ENCODE results near the gene SRSF12. TPM values are rescaled to one million over a fixed set of nuclear protein-coding genes. Genes with fewer than 3 reads are reported as not detected.

Gene SRSF12
- total and polyA plus RNA-seq, 4 donors = 0.49 to 4.0 (median 0.67) TPM

- Histone ChIP-seq H3K4me3 (no peak overlapping the region), H3K36me3 (ENCODE audit: control insufficient read depth in 4 of 4, insufficient read depth in 4 of 4, low read length in 4 of 4) (no peaks in the 10 kb centered on the region), H3K27ac (ENCODE audit: low read depth in 1 of 2, low read length in 1 of 2) (no peak overlapping the region), H3K9ac (ENCODE audit: insufficient read depth in 1 of 2, low read length in 2 of 2) (no peak overlapping the region), H3K27me3 (ENCODE audit: control insufficient read depth in 3 of 3, insufficient read depth in 3 of 3, low read length in 2 of 3) (no peaks in the 10 kb centered on the region), H3K9me3 (ENCODE audit: control insufficient read depth in 4 of 4, insufficient read depth in 3 of 4, low read length in 3 of 4) (no peaks in the 10 kb centered on the region), H3K4me1 (ENCODE audit: control insufficient read depth in 5 of 5, insufficient read depth in 5 of 5, low read length in 5 of 5) (peaks cover 0 to 14% (median 5%) of the 10 kb centered on the region in 5 donors)
- DNase-seq = no peak
- ATAC-seq (ENCODE audit: insufficient read depth, low FRiP score) = no peak
- 79 to 80% methylated on average over 3 of the region's 3 CpGs for WGBS, 2 donors
- TF ChIP-seq CTCF (IDR thresholded peaks at IDR 0.05; ENCODE audit: control extremely low read depth, extremely low read depth) = no peak
These were observed 69.5 kb downstream of the SRSF12 start for GRCh38 chr6:89048288-89048923.

GRCh38 chr6:89047473-89047872 is 70.4 kb downstream of the SRSF12 start:
- no peak for TF ChIP-seq CTCF (IDR thresholded peaks at IDR 0.05; ENCODE audit: control extremely low read depth, extremely low read depth)
- no peak for DNase-seq
- H3K4me3 ChIP-seq = no peak overlapping the region
- H3K9ac ChIP-seq (ENCODE audit: insufficient read depth in 1 of 2, low read length in 2 of 2) = no peak overlapping the region
- no peak for ATAC-seq (ENCODE audit: insufficient read depth, low FRiP score)
- no peaks in the 10 kb centered on the region for H3K9me3 ChIP-seq (ENCODE audit: control insufficient read depth in 4 of 4, insufficient read depth in 3 of 4, low read length in 3 of 4)
- no peaks in the 10 kb centered on the region for H3K27me3 ChIP-seq (ENCODE audit: control insufficient read depth in 3 of 3, insufficient read depth in 3 of 3, low read length in 2 of 3)
- 48 to 57% methylated on average over 4 of the region's 4 CpGs for WGBS, 2 donors
- peaks cover 0 to 14% (median 5%) of the 10 kb centered on the region in 5 donors for H3K4me1 ChIP-seq (ENCODE audit: control insufficient read depth in 5 of 5, insufficient read depth in 5 of 5, low read length in 5 of 5)
- no peak overlapping the region for H3K27ac ChIP-seq (ENCODE audit: low read depth in 1 of 2, low read length in 1 of 2)
- no peaks in the 10 kb centered on the region for H3K36me3 ChIP-seq (ENCODE audit: control insufficient read depth in 4 of 4, insufficient read depth in 4 of 4, low read length in 4 of 4)

Small RNAs within 50 kb of the gene (small RNA-seq; reads per million reads assigned to genes)
- not detected for gene RN7SL336P (ENCODE audit: low replicate concordance)
- gene RNU2-61P (ENCODE audit: low replicate concordance) = 0.12 reads per million

Other genes with a start within 250 kb of the SRSF12 start
- 10 to 100 TPM; 12.3 to 25.0 TPM for gene RNGTT, start 154.5 kb downstream of the SRSF12 start, total RNA-seq
- gene RNGTT, start 154.5 kb downstream of the SRSF12 start, polyA plus RNA-seq = 1 to 10 TPM; 3.0 to 6.1 TPM
- 100 to 1,000 TPM; 127 to 329 TPM for gene PNRC1, start 37.3 kb downstream of the SRSF12 start, total RNA-seq
- gene PNRC1, start 37.3 kb downstream of the SRSF12 start, polyA plus RNA-seq = 100 to 1,000 TPM in 1 of 2 donors, 10 to 100 TPM in 1; 54.9 to 155 TPM
- 10 to 100 TPM in 1 of 2 donors, 1 to 10 TPM in 1; 7.5 to 21.5 TPM for gene PM20D2, start 28.0 kb upstream of the SRSF12 start, total RNA-seq
- 1 to 10 TPM; 3.1 to 5.8 TPM for gene PM20D2, start 28.0 kb upstream of the SRSF12 start, polyA plus RNA-seq
- gene GABRR1, start 99.3 kb upstream of the SRSF12 start, total RNA-seq = not detected
- gene GABRR1, start 99.3 kb upstream of the SRSF12 start, polyA plus RNA-seq = not detected
- 1 to 10 TPM; 1.3 to 1.5 TPM for gene GABRR2, start 197.2 kb upstream of the SRSF12 start, total RNA-seq
- gene GABRR2, start 197.2 kb upstream of the SRSF12 start, polyA plus RNA-seq = 1 to 10 TPM in 1 of 2 donors, under 1 TPM in 1; 0.33 to 1.5 TPM
- gene UBE2J1, start 234.7 kb upstream of the SRSF12 start, total RNA-seq = 10 to 100 TPM; 40.5 to 42.5 TPM
- gene UBE2J1, start 234.7 kb upstream of the SRSF12 start, polyA plus RNA-seq = 10 to 100 TPM; 24.3 to 51.0 TPM

Measured in lung (tissue), 13 donors.